ENCODE measurements around the gene PCDHA2.
A peak's percentile ranks its signal among the peaks of the same experiment; 100 is the strongest.
"Not testable (repeated sequence)": the region's sequence is repeated elsewhere in the genome, so short reads cannot be mapped to it uniquely, and the experiment has no call there.

Gene PCDHA2

DNA sequence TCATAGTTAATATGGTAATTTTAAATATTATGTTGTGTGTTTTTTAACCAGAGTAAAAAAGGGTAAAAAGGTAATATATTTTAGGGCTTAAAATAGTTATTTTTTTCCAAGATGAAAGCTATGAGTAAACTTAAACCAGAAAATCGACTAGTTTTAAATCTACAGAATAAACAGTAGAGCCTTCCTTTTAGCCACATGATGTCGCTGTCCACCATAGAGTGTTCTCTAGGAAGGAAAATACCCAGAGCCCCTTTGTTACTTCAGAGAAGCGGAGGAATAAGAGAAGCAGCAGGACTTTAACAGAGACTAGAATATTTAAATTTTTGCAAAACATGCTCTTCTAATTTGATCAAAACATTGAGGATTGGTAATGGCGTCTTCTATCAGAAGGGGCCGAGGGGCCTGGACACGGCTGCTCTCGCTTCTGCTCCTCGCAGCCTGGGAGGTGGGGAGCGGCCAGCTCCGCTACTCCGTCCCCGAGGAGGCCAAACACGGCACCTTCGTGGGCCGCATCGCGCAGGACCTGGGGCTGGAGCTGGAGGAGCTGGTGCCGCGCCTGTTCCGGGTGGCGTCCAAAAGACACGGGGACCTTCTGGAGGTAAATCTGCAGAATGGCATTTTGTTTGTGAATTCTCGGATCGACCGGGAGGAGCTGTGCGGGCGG is at the start of gene PCDHA2:
TSS of gene PCDHA2 (plus strand) at position 258 of the 664 bp plus-strand sequence.
- DNase-seq = no peak

DNA sequence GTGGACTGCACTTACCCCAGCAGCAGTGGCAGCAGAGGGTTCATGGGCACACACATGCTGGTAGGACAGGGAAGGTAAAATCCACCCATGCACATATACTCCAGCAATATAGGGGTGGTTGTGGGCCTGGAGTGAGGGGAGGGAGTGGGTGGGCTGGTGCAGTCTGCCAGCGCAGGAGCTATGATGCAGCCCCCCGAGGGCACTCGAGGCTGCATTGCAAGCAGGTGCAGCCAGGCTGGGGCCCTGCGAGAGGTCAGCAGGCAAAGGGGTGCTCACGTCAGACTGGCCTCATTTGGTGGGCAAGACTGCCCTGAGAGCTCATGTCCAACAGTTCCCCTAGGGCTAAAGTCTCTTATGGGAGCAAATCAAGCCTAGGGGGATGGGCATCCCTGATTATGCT is 41.1 kb upstream of the PCDHA2 start:
- no peak for DNase-seq

DNA sequence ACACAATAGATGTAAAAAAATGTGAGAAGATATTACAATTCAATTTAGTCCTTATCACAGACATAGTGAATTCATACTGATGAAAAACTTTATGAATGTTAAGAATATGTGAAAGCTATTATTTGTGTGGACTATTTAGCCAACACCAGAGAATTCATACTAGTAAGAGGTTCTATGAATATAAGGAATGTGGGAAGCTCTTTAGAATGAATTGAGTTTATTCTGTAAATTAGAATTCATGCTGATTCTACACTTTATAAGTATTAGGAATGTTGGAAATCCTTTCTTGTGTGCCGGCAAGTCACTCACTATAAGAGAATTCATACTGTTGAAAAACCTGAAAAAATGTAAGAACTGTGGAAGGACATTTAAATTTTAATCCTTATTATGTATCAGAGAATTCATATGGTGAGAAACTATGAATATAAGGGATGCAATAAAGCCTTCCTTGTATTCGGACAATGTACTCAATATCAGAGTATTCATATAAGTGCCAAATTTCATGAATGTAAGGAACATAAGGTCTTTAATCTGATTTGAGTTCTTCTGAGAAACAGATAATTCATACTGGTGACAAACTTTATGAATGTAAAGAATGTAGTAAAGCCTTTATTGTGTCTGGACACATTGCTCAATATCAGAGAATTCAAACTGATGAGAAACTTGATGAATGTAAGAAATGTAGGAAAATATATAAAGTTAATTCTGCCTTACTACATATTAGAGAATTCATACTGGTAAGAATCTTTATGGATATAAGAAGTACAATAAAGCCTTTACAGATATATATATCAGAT is 30.3 kb upstream of the PCDHA2 start:
- DNase-seq = no peak

DNA sequence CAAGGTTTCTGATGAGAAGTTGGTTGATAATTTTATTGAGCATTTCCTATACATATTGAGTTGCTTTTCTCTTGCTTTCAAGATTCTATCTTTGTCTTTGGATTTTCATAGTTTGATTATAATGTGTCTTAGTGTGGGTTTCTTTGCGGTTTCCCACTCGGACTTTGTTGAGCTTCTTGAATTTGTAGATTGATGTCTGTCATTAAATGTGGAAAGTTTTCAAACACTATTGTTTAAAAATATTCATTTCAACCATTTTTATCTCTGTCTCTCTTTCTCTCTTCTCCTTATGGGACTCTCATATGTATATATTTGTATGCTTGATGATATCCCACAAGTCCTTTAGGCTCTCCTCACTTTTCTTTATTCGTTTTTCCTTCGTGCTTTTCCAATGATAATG is 27.2 kb upstream of the PCDHA2 start:
- DNase-seq = no peak

DNA sequence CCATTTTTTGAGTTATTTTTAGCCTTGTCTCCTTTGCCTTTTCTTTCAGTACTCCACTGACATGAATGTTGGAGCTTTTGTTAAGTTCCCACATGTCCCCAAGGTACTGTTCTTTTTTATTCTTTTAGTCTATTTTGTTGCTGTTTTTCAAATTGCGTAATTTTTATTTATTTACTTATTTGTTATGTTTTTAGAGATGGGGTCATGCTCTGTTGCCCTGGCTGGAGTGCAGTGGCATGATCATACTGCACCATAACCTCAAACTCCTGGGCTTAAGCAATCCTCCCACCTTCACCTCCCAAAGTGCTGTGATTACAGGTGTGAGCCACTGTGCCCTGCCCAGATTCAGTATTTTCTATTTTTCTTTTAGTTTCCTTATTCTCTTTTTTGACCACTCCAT is 14.1 kb upstream of the PCDHA2 start:
- DNase-seq = no peak

DNA sequence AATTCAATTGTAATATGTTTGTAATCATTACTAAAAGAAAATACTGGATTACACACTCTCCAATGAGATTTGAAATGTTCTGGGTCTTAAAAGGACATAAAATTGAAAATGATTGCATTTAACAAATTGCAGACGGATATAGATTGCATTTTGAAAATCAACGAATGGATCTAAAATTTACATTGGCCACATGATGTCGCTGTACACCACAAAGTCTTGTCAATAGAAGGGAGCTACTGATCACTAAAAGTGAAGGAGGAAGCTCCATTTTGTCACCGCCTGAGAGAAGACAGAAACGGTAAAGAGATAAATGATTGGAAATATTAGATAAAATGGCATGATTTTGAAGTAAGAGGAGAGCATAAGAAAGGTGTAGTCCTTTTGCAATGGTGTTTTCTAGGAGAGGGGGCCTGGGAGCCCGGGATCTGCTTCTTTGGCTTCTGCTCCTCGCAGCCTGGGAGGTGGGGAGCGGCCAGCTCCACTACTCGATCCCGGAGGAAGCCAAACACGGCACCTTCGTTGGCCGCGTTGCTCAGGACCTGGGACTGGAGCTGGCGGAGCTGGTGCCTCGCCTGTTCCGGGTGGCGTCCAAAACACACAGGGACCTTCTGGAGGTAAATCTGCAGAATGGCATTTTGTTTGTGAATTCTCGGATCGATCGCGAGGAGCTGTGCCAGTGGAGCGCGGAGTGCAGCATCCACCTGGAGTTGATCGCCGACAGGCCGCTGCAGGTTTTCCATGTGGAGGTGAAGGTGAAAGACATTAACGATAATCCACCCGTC is 8.6 kb upstream of the PCDHA2 start, which contains the start of gene PCDHA1:
TSS of gene PCDHA1 (plus strand) at position 236 of the 782 bp plus-strand sequence.
- DNase-seq = peak; percentile 15

DNA sequence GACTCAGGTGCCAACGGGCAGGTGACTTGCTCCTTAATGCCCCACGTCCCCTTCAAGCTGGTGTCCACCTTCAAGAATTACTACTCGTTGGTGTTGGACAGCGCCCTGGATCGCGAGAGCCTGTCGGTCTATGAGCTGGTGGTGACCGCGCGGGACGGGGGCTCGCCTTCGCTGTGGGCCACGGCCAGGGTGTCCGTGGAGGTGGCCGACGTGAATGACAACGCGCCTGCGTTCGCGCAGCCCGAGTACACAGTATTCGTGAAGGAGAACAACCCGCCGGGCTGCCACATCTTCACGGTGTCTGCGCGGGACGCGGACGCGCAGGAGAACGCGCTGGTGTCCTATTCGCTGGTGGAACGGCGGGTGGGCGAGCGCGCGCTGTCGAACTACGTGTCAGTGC is 7.2 kb upstream of the PCDHA2 start:
- not testable (repeated sequence) for DNase-seq

DNA sequence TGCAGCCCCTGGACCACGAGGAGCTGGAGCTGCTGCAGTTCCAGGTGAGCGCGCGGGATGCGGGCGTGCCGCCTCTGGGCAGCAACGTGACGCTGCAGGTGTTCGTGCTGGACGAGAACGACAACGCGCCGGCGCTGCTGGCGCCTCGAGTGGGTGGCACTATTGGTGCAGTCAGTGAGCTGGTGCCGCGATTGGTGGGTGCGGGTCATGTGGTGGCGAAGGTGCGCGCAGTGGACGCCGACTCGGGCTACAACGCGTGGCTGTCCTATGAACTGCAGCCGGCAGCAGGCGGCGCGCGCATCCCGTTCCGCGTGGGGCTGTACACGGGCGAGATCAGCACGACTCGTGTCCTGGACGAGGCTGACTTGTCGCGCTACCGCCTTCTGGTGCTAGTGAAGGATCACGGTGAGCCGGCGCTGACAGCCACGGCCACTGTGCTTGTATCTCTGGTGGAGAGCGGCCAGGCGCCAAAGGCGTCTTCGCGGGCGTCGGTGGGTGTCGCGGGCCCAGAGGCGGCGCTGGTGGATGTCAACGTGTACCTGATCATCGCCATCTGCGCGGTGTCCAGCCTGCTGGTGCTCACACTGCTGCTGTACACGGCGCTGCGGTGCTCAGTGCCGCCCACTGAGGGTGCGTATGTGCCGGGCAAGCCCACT is 6.7 kb upstream of the PCDHA2 start:
- not testable (repeated sequence) for DNase-seq

DNA sequence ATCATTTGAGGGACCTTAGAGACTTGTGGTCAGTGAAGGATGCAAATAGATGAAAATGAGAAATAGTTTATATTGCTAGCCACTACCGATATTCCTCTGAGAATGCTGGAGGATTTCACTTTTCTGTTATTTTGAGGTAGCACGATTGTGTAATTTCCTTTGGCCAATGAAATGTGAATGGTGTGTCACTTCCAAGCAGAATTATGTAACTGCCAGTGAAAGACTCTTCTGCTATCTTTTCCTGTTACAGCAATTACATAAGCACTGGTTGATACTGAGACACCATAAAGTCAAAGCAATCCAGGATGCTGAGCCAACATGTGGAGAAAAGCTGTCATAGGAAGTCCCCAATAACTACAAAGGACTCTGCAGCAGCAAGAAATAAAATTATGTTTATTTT is 3.6 kb upstream of the PCDHA2 start:
- DNase-seq = no peak

DNA sequence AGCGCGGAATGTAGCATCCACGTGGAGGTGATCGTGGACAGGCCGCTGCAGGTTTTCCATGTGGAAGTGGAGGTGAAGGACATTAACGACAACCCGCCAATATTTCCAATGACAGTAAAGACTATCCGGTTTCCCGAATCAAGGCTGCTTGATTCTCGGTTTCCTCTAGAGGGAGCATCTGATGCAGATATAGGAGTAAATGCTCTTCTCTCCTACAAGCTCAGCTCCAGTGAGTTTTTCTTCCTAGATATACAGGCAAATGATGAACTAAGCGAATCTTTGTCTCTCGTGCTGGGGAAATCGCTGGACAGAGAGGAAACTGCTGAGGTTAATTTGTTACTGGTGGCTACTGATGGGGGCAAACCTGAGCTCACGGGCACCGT is 598 bp downstream of the PCDHA2 start:
- no peak for DNase-seq

DNA sequence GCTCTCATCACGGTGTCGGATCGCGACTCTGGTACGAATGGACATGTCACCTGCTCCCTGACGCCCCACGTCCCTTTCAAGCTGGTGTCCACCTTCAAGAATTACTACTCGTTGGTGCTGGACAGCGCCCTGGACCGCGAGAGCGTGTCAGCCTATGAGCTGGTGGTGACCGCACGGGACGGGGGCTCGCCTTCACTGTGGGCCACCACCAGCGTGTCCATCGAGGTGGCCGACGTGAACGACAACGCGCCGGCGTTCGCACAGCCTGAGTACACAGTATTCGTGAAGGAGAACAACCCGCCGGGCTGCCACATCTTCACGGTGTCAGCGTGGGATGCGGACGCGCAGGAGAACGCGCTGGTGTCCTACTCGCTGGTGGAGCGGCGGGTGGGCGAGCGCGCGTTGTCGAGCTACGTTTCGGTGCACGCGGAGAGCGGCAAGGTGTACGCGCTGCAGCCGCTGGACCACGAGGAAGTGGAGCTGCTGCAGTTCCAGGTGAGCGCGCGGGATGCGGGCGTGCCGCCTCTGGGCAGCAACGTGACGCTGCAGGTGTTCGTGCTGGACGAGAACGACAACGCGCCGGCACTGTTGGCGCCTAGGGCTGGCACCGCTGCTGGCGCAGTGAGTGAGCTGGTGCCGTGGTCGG is 1.5 kb downstream of the PCDHA2 start:
- DNase-seq = not testable (repeated sequence)

DNA sequence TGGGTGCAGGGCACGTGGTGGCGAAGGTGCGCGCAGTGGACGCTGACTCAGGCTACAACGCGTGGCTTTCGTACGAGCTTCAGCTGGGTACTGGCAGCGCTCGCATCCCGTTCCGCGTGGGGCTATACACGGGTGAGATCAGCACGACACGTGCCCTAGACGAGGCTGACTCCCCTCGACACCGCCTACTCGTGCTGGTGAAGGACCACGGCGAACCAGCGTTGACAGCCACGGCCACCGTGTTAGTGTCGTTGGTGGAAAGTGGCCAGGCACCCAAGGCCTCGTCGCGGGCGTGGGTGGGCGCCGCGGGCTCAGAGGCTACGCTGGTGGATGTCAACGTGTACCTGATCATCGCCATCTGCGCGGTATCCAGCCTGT is 2.1 kb downstream of the PCDHA2 start:
- DNase-seq = no peak

DNA sequence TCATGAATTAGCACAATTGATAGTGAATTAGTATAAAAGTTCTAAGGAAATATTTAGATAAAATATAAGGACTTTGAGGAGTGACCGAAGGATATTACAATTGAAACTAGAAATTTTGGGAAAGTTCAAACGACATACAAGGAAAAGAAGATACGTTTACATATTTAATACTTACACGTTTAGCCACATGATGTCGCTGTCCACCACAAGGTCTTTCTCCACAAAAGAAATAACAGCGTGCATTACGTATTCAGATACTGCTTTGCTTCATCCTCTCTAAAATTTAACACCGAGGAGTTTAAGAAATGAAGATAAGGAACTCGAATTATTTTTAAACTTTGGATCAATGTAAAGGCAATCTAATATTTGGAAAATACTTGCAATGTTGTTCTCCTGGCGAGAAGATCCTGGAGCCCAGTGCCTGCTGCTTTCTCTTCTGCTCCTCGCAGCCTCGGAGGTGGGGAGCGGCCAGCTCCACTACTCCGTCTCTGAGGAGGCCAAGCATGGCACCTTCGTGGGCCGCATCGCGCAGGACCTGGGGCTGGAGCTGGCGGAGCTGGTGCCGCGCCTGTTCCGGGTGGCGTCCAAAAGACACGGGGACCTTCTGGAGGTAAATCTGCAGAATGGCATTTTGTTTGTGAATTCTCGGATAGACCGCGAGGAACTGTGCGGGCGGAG is 6.3 kb downstream of the PCDHA2 start, which contains the start of gene PCDHA3:
TSS of gene PCDHA3 (plus strand) at position 242 of the 678 bp plus-strand sequence.
- DNase-seq = peak; percentile 34

DNA sequence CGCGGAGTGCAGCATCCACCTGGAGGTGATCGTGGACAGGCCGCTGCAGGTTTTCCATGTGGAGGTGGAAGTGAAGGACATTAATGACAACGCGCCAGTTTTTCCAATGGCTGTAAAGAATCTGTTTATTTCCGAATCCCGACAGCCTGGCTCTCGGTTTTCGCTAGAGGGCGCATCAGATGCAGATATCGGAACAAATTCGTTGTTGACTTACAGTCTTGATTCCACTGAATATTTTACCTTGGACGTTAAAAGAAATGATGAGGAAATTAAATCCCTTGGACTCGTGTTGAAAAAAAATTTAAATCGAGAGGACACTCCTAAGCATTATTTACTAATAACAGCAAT is 6.8 kb downstream of the PCDHA2 start:
- peak; percentile 1 for DNase-seq

DNA sequence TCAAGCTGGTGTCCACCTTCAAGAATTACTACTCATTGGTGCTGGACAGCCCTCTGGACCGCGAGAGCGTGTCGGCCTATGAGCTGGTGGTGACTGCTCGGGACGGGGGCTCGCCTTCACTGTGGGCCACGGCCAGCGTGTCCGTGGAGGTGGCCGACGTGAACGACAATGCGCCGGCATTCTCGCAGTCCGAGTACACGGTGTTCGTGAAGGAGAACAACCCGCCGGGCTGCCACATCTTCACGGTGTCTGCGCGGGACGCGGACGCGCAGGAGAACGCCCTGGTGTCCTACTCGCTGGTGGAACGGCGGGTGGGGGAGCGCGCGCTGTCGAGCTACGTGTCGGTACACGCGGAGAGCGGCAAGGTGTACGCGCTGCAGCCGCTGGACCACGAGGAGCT is 7.7 kb downstream of the PCDHA2 start:
- not testable (repeated sequence) for DNase-seq

DNA sequence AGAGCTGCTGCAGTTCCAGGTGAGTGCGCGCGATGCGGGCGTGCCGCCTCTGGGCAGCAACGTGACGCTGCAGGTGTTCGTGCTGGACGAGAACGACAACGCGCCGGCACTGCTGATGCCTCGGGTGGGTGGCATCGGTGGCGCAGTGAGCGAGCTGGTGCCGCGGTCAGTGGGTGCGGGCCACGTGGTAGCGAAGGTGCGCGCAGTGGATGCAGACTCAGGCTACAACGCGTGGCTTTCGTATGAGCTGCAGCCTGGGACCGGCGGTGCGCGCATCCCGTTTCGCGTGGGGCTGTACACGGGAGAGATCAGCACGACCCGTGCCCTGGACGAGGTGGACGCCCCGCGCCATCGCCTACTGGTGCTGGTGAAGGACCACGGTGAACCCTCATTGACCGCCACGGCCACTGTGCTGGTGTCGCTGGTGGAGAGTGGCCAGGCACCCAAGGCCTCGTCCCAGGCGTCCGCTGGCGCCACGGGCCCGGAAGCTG is 8.2 kb downstream of the PCDHA2 start:
- DNase-seq = no peak

DNA sequence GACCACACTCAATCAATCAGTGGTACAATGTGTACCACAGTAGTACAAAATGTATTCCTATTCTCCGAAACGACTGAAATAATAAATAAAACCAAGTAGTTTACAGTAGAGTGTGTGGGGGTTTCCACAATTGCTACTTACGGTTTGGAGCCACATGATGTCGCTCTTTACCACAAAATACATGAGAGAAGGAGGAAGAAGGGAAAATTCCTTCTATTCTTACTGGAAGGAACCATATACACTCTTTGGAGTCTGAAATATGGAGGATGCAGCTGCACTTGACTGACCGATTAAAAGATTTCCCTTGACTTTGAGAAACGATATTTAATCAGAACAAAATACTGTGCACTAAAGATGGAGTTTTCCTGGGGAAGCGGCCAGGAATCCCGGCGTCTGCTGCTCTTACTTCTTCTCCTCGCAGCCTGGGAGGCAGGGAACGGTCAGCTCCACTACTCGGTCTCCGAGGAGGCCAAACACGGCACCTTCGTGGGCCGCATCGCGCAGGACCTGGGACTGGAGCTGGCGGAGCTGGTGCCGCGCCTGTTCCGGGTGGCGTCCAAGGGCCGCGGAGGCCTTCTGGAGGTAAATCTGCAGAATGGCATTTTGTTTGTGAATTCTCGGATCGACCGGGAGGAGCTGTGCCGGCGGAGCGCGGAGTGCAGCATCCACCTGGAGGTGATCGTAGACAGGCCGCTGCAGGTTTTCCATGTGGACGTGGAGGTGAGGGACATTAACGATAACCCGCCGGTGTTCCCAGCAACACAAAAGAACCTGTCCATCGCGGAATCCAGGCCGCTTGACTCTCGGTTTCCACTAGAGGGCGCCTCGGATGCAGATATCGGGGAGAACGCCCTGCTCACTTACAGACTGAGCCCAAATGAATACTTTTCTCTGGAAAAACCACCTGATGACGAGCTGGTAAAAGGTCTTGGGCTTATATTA is 12.5 kb downstream of the PCDHA2 start, which contains the start of gene PCDHA4:
TSS of gene PCDHA4 (plus strand) at position 235 of the 942 bp plus-strand sequence.
- peak; percentile 27 for DNase-seq

DNA sequence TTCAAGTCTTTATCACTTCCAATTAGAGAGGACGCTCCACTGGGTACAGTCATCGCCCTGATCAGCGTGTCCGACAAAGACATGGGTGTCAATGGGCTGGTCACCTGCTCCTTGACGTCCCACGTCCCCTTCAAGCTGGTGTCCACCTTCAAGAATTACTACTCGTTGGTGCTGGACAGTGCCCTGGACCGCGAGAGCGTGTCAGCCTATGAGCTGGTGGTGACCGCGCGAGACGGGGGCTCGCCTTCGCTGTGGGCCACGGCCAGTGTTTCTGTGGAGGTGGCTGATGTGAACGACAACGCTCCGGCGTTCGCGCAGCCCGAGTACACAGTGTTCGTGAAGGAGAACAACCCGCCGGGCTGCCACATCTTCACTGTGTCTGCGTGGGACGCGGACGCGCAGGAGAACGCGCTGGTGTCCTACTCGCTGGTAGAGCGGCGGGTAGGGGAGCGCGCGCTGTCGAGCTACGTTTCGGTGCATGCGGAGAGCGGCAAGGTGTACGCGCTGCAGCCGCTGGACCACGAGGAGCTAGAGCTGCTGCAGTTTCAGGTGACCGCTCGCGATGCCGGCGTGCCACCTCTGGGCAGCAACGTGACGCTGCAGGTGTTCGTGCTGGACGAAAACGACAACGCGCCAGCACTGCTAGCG is 13.7 kb downstream of the PCDHA2 start:
- not testable (repeated sequence) for DNase-seq

DNA sequence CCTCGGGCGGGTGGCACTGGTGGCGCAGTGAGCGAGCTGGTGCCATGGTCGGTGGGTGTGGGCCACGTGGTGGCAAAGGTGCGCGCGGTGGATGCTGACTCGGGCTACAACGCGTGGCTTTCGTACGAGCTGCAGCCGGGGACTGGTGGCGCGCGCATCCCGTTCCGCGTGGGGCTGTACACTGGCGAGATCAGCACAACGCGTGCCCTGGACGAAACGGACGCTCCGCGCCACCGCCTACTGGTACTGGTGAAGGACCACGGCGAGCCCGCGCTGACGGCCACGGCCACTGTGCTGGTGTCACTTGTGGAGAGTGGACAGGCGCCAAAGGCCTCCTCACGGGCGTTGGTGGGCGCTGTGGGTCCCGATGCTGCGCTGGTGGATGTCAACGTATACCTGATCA is 14.2 kb downstream of the PCDHA2 start:
- DNase-seq = no peak

Measured in NCI-H2029 (cell line).